ENCODE measurements around the gene YPEL5.

Gene YPEL5

DNA sequence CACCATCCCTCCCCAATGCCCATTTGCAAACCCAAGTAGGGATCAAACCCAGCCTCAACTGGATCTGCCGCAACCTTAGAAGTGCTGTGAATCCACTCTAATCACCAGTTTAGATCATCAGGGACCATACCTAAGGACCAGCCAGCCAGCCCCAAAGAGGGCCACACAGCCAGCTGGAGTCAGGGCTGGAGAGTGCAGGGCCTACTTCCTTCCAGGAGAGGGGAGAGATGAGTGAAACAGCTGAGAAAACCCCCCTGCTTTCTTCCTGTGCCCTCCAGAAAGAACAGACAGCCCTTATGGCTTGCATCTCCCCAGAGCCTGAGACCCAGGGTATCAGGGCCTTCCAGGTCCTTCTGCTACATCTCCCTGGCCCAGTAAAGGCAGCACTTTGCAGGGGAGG is 25.8 kb downstream of the YPEL5 start:
- no peak for DNase-seq

- no peak for DNase-seq
Measured at GRCh38 chr2:30177440-30177839, 30.6 kb downstream of the YPEL5 start.

DNA sequence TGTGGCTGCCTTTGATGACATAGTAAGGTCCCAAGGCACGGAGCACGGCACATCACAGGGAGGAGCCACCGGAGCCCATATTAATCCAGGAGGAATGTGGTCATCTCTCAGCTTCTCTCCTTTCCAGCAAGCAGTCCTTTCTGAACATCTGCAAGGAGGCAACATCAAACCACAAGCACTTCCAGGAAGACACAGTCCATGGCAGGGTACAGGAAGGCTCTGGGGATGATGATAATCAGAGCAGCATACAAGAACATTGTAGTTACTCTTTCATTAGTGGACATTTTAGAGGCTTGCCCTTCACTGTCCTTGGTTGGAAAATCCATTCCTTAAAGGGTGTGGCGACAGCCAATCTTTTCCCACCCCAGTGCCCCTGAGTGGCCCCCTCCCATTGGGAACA is 31.1 kb downstream of the YPEL5 start:
- DNase-seq = no peak

GRCh38 chr2:30178618-30179434 is 32.0 kb downstream of the YPEL5 start:
- DNase-seq = no peak

- no peak for DNase-seq
Measured at GRCh38 chr2:30179536-30179935, 32.7 kb downstream of the YPEL5 start.

GRCh38 chr2:30180226-30180625 is 33.4 kb downstream of the YPEL5 start:
- DNase-seq = no peak

DNA sequence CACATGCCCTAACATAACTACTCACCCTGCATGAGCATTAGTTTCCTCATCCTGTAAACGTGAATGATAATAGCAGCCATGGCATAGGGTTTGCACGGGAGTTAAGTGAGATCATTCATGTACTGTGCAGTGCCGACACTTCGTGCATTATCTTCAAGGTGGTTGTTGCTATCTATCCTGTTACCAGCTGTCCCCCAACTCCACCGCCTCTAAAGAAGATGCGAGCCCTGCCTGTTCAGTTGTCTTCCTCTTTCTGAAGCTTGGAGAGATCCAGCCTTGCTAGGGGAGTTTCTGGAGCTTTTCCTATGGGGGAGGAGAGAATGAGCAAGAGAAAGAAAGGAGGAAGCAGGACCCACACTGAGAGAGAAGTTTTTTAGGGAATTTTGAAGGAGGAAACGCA is 34.4 kb downstream of the YPEL5 start:
- DNase-seq = no peak

DNA sequence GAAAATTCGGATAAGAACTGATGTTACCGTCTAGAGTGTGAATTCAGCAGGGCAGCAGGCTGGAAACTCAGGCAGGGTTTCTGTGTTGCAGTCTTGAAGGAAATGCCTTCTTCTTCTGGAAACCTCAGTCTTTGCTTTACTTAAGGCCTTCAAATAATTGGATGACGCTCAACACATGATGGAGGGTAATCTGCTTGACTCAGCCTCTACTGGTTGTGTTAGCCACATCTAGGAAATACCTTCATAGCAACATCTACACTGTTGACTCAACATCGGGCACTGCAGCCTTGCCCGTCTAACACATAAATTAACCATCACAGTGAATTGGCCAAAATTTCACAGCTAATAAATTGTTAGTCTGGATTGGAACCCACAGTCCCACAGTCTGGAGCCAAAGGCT is 37.2 kb downstream of the YPEL5 start:
- no peak for DNase-seq

- DNase-seq = no peak
Measured at GRCh38 chr2:30185178-30185577, 38.4 kb downstream of the YPEL5 start.

- no peak for DNase-seq
Measured at GRCh38 chr2:30188292-30188691, 41.5 kb downstream of the YPEL5 start.

- DNase-seq = no peak
Measured at GRCh38 chr2:30190637-30191036, 43.8 kb downstream of the YPEL5 start.

DNA sequence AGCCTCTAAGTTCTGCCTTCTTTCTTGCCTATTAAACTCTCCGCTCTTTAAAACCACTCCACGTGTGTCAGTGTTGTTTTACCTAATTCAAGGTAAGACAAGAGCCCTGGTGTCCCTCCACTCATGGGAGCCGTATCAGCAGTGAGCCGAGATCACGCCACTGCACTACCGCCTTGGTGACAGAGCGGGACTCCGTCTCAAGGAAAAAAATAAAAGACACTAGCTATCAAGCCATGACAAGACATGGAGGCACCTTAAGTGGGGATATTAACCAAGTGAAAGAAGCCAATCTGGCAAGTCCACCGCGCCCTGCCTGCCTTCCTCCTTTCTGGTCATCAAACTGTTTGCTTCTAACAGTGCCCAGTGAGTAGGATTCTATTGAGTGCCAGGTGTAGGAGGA is 44.3 kb downstream of the YPEL5 start:
- no peak for DNase-seq

GRCh38 chr2:30191819-30192271 is 45.0 kb downstream of the YPEL5 start:
- no peak for DNase-seq

GRCh38 chr2:30192314-30192713 is 45.5 kb downstream of the YPEL5 start:
- DNase-seq = no peak

GRCh38 chr2:30193104-30193681 is 46.4 kb downstream of the YPEL5 start:
- no peak for DNase-seq

DNA sequence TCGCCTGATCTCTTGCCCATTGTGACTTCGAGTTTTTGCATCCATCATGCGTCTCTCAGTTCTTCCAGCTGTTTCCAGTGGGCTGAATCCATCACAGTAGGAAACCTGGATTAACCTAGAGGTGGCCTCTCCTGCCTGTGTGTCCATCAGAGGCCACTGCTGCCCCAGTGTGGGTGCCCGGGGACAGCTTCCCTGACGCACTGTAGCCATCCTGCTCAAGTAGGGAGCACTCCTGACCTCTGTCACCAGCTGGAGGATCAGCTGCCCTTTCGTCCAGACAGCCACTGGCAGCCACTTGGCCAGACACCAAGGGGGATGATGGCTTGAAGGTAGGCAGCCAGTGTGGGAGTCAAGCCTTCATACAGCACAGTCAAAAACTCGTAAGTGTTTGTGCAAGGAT is 47.6 kb downstream of the YPEL5 start:
- DNase-seq = no peak

- no peak for DNase-seq
Measured at GRCh38 chr2:30195016-30195415, 48.2 kb downstream of the YPEL5 start.

GRCh38 chr2:30197570-30198192 is 50.9 kb downstream of the YPEL5 start:
- no peak for DNase-seq

- no peak for DNase-seq
Measured at GRCh38 chr2:30201990-30202389, 55.2 kb downstream of the YPEL5 start.

GRCh38 chr2:30203156-30203555 is 56.3 kb downstream of the YPEL5 start:
- DNase-seq = no peak

GRCh38 chr2:30204281-30204680 is 57.5 kb downstream of the YPEL5 start:
- no peak for DNase-seq

DNA sequence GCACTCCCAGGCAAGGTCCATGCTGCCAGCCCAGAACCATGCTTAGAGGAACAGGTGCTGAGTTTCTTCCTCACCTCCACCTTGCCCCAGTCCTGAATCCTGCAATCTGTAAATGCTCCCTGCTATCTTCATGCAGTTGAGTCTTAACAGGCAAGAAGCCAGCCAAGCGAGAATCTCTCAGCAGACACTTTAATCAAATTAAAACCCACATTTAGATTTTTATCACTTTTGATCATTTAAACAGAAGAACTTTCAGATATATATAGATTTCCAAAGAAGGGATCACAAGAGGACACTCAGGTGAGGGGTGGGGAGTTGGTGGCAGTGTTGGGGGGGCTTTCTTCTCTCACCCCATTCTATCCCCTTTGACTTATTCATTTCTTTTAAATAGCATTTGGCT is 58.6 kb downstream of the YPEL5 start:
- DNase-seq = no peak

- no peak for DNase-seq
Measured at GRCh38 chr2:30206461-30207430, 59.9 kb downstream of the YPEL5 start.

All from central memory CD4-positive, alpha-beta T cell (primary cell).